HEK293T (cell line): Measurements from ENCODE around the gene AIFM1.

Source experiments
- CTCF ChIA-PET: fragments of 350-600 bp; formaldehyde crosslinking; extraction: SDS; loops from one replicate; lab custom pipeline; 2021; ENCODE audit warnings: antibody characterized with exemption, inconsistent platforms; lab: Yijun Ruan, JAX
- POLR2A ChIA-PET: fragments of 350-600 bp; formaldehyde crosslinking; extraction: SDS; loops from one replicate; lab custom pipeline; 2020; ENCODE audit warnings: antibody characterized with exemption, inconsistent platforms; lab: Yijun Ruan, JAX
- DNase-seq: peaks from one replicate; pipeline ENCODE4 v3.0.0; 2012; ENCODE audit warnings: mixed read lengths; ENCODE audit errors: extremely low spot score
- ARNT ChIP-seq: fragments of 450-650 bp; IDR thresholded peaks from 2 replicates; pipeline ENCODE4 v1.6.1; 2017; ENCODE audit warnings: mild to moderate bottlenecking
- BHLHE40 ChIP-seq: fragments of 450-650 bp; IDR thresholded peaks from 2 replicates; pipeline ENCODE4 v1.6.1; 2016; ENCODE audit warnings: mild to moderate bottlenecking, moderate library complexity, borderline replicate concordance
- CTBP1 ChIP-seq: fragments of 450-650 bp; IDR thresholded peaks from 2 replicates; pipeline ENCODE4 v1.6.1; 2016; ENCODE audit warnings: borderline replicate concordance
- ELF4 ChIP-seq: fragments of 450-650 bp; IDR thresholded peaks from 2 replicates; pipeline ENCODE4 v1.6.1; 2017; ENCODE audit warnings: antibody characterized with exemption
- FOXA1 ChIP-seq: fragments of 450-650 bp; IDR thresholded peaks from 2 replicates; pipeline ENCODE4 v1.6.1; 2016; ENCODE audit warnings: mild to moderate bottlenecking
- FOXK2 ChIP-seq: fragments of 450-650 bp; IDR thresholded peaks from 2 replicates; pipeline ENCODE4 v1.6.1; 2016; ENCODE audit warnings: mild to moderate bottlenecking
- FOXM1 ChIP-seq: fragments of 450-650 bp; IDR thresholded peaks from 2 replicates; pipeline ENCODE4 v1.6.1; 2017; ENCODE audit warnings: mild to moderate bottlenecking, borderline replicate concordance
- HDGF ChIP-seq: fragments of 450-650 bp; IDR thresholded peaks from 2 replicates; pipeline ENCODE4 v1.6.1; 2017; ENCODE audit warnings: antibody characterized with exemption, borderline replicate concordance
- L3MBTL2 ChIP-seq: fragments of 450-650 bp; conservative IDR thresholded peaks from 2 replicates; pipeline ENCODE4 v1.6.1; 2016; ENCODE audit warnings: mild to moderate bottlenecking
- LEF1 ChIP-seq: fragments of 450-650 bp; IDR thresholded peaks from 2 replicates; pipeline ENCODE4 v1.6.1; 2017; ENCODE audit warnings: mild to moderate bottlenecking, borderline replicate concordance
- NFRKB ChIP-seq: fragments of 450-650 bp; IDR thresholded peaks from 2 replicates; pipeline ENCODE4 v1.6.1; 2016; ENCODE audit warnings: mild to moderate bottlenecking, moderate library complexity
- SP1 ChIP-seq: fragments of 450-650 bp; IDR thresholded peaks from 2 replicates; pipeline ENCODE4 v1.6.1; 2017
- SUZ12 ChIP-seq: fragments of 450-650 bp; IDR thresholded peaks from 2 replicates; pipeline ENCODE4 v1.6.1; 2016; ENCODE audit warnings: mild to moderate bottlenecking
- TARDBP ChIP-seq: fragments of 450-650 bp; IDR thresholded peaks from 2 replicates; pipeline ENCODE4 v1.6.1; 2016
- ZNF384 ChIP-seq: fragments of 450-650 bp; IDR thresholded peaks from 2 replicates; pipeline ENCODE4 v1.6.1; 2016
- TF ChIP-seq, protein P1 (sequence below): fragments of 450-650 bp; IDR thresholded peaks from 2 replicates; pipeline ENCODE4 v1.6.1; 2016

AIFM1 gene

DNA sequence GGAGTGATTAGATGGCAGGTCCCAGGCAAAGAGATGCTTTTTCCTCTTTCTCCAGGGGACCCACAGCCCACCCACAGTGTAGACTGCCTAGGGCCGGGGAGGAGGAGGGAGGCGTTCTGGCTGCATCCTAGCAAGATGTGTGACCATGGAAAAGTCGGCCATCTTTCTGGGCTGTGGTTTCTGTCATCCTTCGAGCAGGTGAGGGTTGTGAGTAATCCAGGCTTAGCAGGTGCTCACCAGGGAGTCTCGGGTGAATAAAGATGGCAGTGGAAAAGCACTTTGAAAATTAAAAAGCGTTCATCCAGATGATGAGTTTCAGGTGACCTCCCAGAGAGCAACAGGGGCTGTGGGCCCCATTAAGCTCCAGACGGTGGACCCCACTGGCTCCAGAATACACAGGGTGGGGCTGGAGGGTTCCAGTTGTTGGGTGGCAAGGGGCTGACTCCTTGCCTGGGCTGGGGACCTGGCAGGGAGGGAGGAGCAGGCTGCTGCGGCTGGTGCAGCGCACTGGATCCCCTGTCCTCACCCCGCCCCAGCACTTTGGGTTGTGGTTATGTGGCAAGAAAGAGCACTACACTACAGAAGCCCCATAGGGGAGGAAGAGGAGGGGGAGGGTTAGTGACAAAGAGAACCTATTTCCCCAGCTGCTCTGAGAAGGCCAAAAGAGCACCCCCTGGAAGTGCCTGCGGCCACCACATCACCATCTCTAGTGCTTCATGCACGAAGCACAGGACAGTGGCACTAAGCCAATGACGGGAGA lies 79.0 kb downstream of the AIFM1 start:
- TF ChIP-seq FOXM1 (no peak), ZNF384 (no peak), FOXA1 (no peak), SUZ12 (no peak)
- TF ChIP-seq, protein P1, sequence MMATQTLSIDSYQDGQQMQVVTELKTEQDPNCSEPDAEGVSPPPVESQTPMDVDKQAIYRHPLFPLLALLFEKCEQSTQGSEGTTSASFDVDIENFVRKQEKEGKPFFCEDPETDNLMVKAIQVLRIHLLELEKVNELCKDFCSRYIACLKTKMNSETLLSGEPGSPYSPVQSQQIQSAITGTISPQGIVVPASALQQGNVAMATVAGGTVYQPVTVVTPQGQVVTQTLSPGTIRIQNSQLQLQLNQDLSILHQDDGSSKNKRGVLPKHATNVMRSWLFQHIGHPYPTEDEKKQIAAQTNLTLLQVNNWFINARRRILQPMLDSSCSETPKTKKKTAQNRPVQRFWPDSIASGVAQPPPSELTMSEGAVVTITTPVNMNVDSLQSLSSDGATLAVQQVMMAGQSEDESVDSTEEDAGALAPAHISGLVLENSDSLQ, result no peak
- CTCF ChIA-PET, result interaction anchor here (0.6 to 1.2 kb wide), 2 partner anchors 8 to 10 kb away, joined by 3 read pairs; no protein-coding TSS in a partner anchor
- POLR2A ChIA-PET, result no interaction called here
- DNase-seq, result no peak

DNA sequence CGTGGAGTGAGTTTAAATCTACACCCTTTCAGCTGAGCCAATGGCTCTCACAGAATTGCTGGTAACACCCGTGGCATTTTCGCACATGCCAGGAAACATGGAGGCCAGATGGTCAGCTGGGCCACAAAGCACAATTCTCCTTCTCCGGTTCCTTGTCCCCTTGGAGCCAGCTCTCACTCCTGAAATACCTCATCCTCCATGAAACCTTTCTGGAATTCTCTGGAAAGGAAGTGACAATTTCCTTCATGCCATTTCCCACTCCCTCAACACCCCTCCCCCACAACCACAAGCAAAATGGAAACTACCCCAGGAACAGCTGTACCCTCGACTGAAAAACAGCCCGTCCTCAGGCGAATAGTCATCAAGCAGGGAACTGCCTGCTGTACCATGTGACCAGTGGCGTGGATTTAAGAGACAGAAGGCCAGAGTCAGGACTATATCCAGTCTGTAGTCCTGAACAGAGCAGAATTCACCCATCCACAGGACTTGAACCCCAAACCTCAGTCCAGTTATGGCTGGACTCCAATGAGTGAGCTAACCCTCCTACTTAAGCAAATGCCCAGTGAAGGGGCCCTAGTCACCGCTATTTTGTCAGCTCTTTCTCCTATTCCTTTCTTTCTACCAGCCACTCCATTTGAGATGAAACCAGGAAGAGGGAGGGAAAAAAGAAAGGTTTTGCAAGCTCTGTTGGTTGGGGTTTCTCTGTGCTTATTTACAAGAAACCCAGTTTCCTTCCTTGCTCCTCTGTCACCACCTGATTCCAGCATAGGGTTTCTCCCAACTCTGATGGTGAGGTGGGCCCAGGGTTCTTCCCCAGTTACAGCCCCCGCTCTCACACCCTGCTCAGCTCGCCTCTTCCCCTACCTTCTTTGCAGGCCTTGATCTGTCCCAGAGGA lies 79.8 kb downstream of the AIFM1 start:
- POLR2A ChIA-PET, result no interaction called here
- CTCF ChIA-PET, result interaction anchor here (0.6 to 1.2 kb wide), 2 partner anchors 9 to 10 kb away, joined by 3 read pairs; no protein-coding TSS in a partner anchor
- no peak for DNase-seq
- TF ChIP-seq FOXM1 (no peak), FOXK2 (no peak), SUZ12 (no peak), TARDBP (no peak), LEF1 (no peak), CTBP1 (no peak), FOXA1 (no peak), L3MBTL2 (no peak), ZNF384 (no peak), SP1 (no peak), HDGF (no peak)
- TF ChIP-seq, protein P1, result no peak

DNA sequence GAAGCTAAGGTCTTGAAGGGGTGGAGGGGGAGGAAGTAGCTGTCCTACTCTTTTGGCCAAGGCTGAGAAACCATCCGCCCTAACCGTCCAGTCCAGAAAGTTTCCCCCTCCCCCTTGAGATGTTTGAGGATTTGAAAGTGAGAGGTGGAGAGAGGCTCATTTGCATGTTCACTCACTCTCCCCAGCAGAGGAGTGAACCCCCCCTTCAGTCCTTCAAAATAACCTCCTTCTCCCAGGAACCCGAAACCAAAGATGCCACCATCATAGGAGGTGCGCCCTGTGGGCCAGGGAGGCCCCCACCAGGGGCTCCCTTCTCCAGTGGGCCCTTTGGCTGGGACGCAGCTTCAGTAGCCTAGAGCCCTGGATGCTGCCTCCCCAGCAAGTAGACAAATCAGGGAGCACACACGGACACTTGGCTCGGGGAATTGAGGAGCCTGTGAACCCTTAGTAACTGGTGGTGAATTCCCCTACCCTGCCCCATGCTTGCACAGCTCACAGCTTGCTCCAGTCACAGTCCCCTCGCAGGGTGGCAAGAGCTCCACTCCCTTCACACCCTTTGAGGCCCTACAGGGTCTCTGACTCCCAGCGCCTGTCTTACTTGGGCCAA lies 80.9 kb downstream of the AIFM1 start:
- ChIA-PET CTCF (no interaction called here), POLR2A (no interaction called here)
- DNase-seq, result no peak
- TF ChIP-seq ELF4, result no peak
- TF ChIP-seq SUZ12, result no peak
- TF ChIP-seq FOXM1, result no peak
- no peak for TF ChIP-seq TARDBP
- TF ChIP-seq CTBP1, result no peak
- no peak for TF ChIP-seq LEF1
- no peak for TF ChIP-seq NFRKB
- TF ChIP-seq BHLHE40, result no peak

DNA sequence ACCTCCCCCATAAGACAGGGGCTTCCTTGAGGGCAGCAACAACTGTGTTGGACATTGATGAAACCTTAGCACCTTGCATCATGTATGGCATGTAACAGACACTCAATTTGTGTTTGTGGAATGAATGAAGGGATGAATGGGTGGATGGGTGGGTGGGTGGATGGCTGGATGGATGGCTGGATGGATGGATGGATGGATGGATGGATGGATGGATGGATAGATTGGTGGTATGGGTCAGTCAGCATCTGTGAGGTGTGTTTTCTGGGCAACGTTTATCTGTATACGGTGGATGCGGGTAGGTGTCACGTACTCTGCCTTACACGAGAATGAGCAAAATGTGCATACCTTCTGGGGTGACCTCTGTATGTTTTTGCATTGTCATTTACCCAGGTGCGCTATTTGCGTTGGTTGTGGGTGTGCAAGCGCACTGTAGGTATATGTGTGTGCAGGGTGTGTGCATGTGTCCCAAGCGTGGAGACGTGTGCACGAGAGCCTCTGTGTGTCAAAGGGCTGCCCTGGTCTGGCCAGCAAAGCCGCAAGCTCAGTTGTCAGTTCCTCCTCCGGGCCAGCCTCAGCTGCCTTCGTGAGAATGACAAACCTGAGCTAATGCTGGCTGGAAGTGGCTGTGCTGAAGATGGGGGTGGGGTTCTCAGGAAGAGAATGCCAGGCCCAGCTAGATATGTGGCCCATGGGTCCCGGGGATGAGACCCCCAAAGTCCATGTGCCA lies 81.8 kb downstream of the AIFM1 start:
- POLR2A ChIA-PET, result no interaction called here
- TF ChIP-seq ELF4 (no peak), NFRKB (no peak), TARDBP (no peak), FOXA1 (no peak), ZNF384 (no peak), FOXM1 (no peak), L3MBTL2 (no peak), FOXK2 (no peak), CTBP1 (no peak), BHLHE40 (no peak), SUZ12 (no peak), ARNT (no peak), SP1 (no peak), LEF1 (no peak), HDGF (no peak)
- TF ChIP-seq, protein P1, result no peak
- CTCF ChIA-PET, result no interaction called here
- no peak for DNase-seq

DNA sequence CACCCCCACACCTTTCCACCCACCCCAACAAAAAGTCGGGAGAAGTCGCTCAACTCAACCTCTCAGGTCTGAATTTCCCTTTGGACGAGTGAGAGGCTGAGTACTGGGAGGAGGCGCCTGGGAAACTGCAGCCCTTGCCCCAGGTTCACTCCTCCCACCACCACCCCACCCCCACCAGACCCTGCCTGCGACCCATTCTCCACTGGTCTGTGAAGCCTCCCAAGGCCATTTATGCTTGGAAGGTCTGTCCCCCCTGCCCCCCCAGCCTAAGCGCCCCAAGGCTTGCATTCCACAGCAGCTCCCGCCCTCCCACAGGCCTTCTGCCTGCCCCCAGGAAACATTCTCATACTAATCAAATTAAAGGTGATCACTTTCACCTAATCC lies 82.5 kb downstream of the AIFM1 start:
- CTCF ChIA-PET, result no interaction called here
- POLR2A ChIA-PET, result no interaction called here
- TF ChIP-seq SUZ12 (no peak), ELF4 (no peak), BHLHE40 (no peak), TARDBP (no peak)
- no peak for DNase-seq
